Measurements from ENCODE around the gene OXNAD1.

OXNAD1 gene

GRCh38 chr3:16239780-16240179 lies 25.2 kb upstream of the OXNAD1 start:
- DNase-seq = no peak
- no peak for TF ChIP-seq GATA1 (IDR thresholded peaks at IDR 0.05; ENCODE audit: low read depth, low read length)
- no peak for TF ChIP-seq POLR2A (IDR thresholded peaks at IDR 0.05; ENCODE audit: low read length)

DNA sequence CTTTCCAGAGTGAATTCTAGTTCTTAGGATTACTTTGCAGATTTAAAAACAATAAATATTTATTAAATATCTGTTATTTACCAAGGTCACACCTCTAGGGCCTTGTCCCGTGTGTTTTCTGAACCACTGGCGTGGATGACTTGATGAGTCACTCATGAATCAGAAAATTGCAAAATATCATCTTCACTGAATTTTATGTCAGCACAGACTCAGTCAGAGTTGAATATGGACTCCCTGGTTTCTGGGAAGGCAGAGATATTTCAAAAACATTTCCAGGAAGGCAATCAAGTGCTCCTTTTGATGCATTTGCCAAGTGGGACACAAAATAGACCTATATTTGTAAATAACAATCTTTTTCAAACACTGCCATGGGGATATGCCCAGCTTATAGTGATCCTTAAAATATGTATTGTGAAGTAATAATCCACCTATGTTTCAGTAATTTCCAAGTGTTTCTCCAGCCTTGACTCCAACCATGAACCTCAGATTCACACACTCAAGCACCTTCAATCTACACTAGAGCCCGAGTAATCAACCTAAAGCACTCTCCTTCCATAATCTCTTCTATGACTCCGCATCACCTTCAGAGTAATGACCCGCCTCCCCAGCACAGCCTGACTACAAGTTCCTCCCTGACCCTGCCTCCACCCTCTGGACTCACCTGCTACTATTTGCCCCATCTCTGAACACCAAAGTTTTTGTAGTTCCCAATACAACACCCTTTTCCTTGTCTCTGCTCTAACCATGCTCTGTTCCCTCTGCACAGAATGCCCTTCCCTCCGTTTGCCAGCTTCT lies 24.6 kb upstream of the OXNAD1 start:
- no peak for TF ChIP-seq GATA1 (IDR thresholded peaks at IDR 0.05; ENCODE audit: low read depth, low read length)
- TF ChIP-seq POLR2A (IDR thresholded peaks at IDR 0.05; ENCODE audit: low read length) = no peak
- DNase-seq = peak in 1 of 2 experiments; percentile 14

GRCh38 chr3:16241225-16241624 lies 23.8 kb upstream of the OXNAD1 start:
- no peak for TF ChIP-seq POLR2A (IDR thresholded peaks at IDR 0.05; ENCODE audit: low read length)
- no peak for TF ChIP-seq GATA1 (IDR thresholded peaks at IDR 0.05; ENCODE audit: low read depth, low read length)
- DNase-seq = no peak

- DNase-seq = peak in 1 of 2 experiments; percentile 20
- TF ChIP-seq GATA1 (IDR thresholded peaks at IDR 0.05; ENCODE audit: low read depth, low read length) (no peak), POLR2A (IDR thresholded peaks at IDR 0.05; ENCODE audit: low read length) (no peak)
These were observed 22.8 kb upstream of the OXNAD1 start for GRCh38 chr3:16242177-16242576.

DNA sequence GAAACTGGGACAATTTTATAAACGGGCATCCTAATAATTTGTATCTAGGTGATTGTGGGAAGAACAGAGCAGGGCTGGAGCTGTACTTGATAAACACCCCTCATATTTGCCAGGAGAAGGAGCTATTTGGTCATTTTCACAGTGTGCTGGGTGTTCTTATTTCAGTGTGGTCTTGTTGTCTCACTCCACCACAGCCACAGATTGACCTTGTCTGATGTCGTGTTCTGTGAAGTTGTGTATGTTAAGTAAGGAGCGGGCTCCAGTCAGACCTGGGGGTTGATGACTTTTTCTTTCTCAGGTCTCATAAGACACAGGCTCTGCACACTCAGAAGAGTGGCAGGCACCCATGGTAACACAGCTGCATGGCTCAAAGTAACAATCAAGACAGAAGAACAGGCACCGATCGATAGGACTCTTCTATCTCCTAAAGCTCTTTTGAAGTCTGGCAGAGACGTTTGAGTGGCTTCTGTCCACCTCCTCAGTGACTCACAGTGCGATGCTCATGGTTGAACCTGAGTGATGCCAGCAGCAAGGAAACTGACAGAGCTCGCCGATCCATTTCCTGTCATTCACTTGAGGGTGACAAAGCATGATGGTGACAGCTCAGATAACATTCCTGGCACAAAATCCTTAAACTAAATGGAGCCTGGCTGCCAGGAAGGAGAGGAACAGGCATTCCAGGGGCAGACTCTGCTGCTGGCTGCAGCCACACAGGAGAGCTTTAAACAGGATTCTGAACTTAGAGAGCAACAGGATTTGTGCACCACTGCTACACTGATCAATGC lies 21.1 kb upstream of the OXNAD1 start:
- TF ChIP-seq POLR2A (IDR thresholded peaks at IDR 0.05; ENCODE audit: low read length) (no peak), GATA1 (IDR thresholded peaks at IDR 0.05; ENCODE audit: low read depth, low read length) (no peak)
- DNase-seq = no peak

DNA sequence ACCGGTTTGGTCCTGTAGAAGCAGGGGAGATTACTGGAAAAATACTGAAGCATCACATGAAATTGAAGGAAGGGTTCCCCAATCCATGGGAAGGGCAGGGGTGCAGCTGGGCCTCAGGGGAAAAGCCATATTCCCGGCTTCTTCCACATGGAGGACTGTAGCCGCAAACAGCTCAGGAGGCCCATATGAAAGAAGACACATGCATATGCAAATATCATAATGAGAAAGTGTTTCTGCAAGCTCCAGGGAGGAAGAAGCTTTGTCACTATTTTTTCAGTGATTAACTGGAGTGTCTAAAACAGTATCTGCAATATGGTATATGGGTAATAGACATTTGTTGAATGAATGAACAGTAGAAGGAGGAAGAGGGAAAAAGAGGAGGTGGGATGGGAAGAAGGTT lies 19.4 kb upstream of the OXNAD1 start:
- no peak for DNase-seq
- no peak for TF ChIP-seq POLR2A (IDR thresholded peaks at IDR 0.05; ENCODE audit: low read length)
- TF ChIP-seq GATA1 (IDR thresholded peaks at IDR 0.05; ENCODE audit: low read depth, low read length) = no peak

- DNase-seq = peak; percentile 76 to 85
- TF ChIP-seq GATA1 (IDR thresholded peaks at IDR 0.05; ENCODE audit: low read depth, low read length) (no peak), POLR2A (IDR thresholded peaks at IDR 0.05; ENCODE audit: low read length) (no peak)
These were observed 17.5 kb upstream of the OXNAD1 start for GRCh38 chr3:16247282-16248061.

- no peak for DNase-seq
- no peak for TF ChIP-seq POLR2A (IDR thresholded peaks at IDR 0.05; ENCODE audit: low read length)
- no peak for TF ChIP-seq GATA1 (IDR thresholded peaks at IDR 0.05; ENCODE audit: low read depth, low read length)
These were observed 16.5 kb upstream of the OXNAD1 start for GRCh38 chr3:16248556-16248955.

DNA sequence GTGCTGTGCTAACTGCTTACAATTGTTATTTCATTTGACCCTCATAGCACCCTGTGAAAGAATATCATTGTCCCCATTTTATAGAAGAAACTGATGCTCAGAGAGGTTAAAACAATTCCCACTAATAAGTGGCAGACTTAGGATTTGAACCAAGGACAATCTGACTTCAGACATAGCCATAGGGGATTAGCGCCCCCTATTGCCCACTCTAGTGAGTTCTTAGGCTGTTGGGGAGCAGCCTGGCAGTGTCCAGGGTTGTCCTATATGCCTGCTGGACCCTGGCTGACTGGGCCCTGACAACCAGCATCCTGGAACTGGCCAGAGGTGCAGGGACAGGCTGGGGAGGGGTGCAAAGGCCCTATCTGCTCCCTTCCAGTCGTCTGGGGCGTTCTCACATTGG lies 15.7 kb upstream of the OXNAD1 start:
- DNase-seq = peak; percentile 48 to 64
- TF ChIP-seq GATA1 (IDR thresholded peaks at IDR 0.05; ENCODE audit: low read depth, low read length) = no peak
- no peak for TF ChIP-seq POLR2A (IDR thresholded peaks at IDR 0.05; ENCODE audit: low read length)

- DNase-seq = no peak
- no peak for TF ChIP-seq GATA1 (IDR thresholded peaks at IDR 0.05; ENCODE audit: low read depth, low read length)
- TF ChIP-seq POLR2A (IDR thresholded peaks at IDR 0.05; ENCODE audit: low read length) = no peak
These were observed 15.1 kb upstream of the OXNAD1 start for GRCh38 chr3:16249886-16250285.

GRCh38 chr3:16251316-16252085 lies 13.5 kb upstream of the OXNAD1 start:
- TF ChIP-seq GATA1 (IDR thresholded peaks at IDR 0.05; ENCODE audit: low read depth, low read length) (no peak), POLR2A (IDR thresholded peaks at IDR 0.05; ENCODE audit: low read length) (no peak)
- no peak for DNase-seq

GRCh38 chr3:16252243-16252978 lies 12.6 kb upstream of the OXNAD1 start:
- TF ChIP-seq GATA1 (IDR thresholded peaks at IDR 0.05; ENCODE audit: low read depth, low read length) (no peak), POLR2A (IDR thresholded peaks at IDR 0.05; ENCODE audit: low read length) (no peak)
- no peak for DNase-seq

GRCh38 chr3:16252988-16253387 lies 12.0 kb upstream of the OXNAD1 start:
- no peak for DNase-seq

More at GRCh38 chr3:16252988-16253387, 12.0 kb upstream of the OXNAD1 start:
- no peak for TF ChIP-seq POLR2A (IDR thresholded peaks at IDR 0.05; ENCODE audit: low read length)
- TF ChIP-seq GATA1 (IDR thresholded peaks at IDR 0.05; ENCODE audit: low read depth, low read length) = no peak

Measured in erythroblast (primary cell).